HFFc6 (cell line): ENCODE data around the gene NETO2. TPM values are rescaled to one million over a fixed set of nuclear protein-coding genes. Genes with fewer than 3 reads are reported as not detected.
"Not testable (repeated sequence)": the region's sequence is repeated elsewhere in the genome, so short reads cannot be mapped to it uniquely, and the experiment has no call there.

Source experiments
- DNase-seq: peaks from one replicate; pipeline ENCODE4 v3.0.0-alpha.2; 2018
- H3K27ac Mint-ChIP-seq: 2 replicates; pipeline ENCODE4 v1.8.0; 2020; ENCODE audit warnings: mild to moderate bottlenecking, mixed read lengths
- H3K27me3 Mint-ChIP-seq: 2 replicates; pipeline ENCODE4 v1.8.0; 2021; ENCODE audit warnings: mild to moderate bottlenecking, moderate library complexity, mixed read lengths; ENCODE audit not compliant: insufficient read depth
- H3K36me3 Mint-ChIP-seq: 2 replicates; pipeline ENCODE4 v1.8.0; 2021; ENCODE audit warnings: low read depth, mixed read lengths
- H3K4me1 Mint-ChIP-seq: 2 replicates; pipeline ENCODE4 v1.8.0; 2020; ENCODE audit warnings: low read depth, mixed read lengths
- H3K4me3 Mint-ChIP-seq: 2 replicates; pipeline ENCODE4 v1.8.0; 2020; ENCODE audit warnings: mild to moderate bottlenecking, moderate library complexity, mixed read lengths
- H3K9me3 Mint-ChIP-seq: 2 replicates; pipeline ENCODE4 v1.8.0; 2020; ENCODE audit warnings: mild to moderate bottlenecking, mixed read lengths
- total RNA-seq, 6 experiments: library from RNA; stranded (reverse); fragmentation: NEBNext Ultra II Directional; extraction: Animal tissue kit (Norgen Biotek cat#: 25700); gene quantifications; 2 replicates in 1 of 6; 3 replicates in 5 of 6; pipeline ENCODE4 v1.2.3, GENCODE V29; 2021
- TF ChIP-seq, protein P1 (sequence below): fragments of 200-600 bp; sonication (generic); IDR thresholded peaks from 2 replicates; pipeline ENCODE4 v1.5.0; 2021; ENCODE audit warnings: antibody characterized with exemption, mild to moderate bottlenecking

The NETO2 gene
- total RNA-seq, 6 experiments from 2014 or later: 11.7 to 24.0 (median 19.4) TPM

DNA sequence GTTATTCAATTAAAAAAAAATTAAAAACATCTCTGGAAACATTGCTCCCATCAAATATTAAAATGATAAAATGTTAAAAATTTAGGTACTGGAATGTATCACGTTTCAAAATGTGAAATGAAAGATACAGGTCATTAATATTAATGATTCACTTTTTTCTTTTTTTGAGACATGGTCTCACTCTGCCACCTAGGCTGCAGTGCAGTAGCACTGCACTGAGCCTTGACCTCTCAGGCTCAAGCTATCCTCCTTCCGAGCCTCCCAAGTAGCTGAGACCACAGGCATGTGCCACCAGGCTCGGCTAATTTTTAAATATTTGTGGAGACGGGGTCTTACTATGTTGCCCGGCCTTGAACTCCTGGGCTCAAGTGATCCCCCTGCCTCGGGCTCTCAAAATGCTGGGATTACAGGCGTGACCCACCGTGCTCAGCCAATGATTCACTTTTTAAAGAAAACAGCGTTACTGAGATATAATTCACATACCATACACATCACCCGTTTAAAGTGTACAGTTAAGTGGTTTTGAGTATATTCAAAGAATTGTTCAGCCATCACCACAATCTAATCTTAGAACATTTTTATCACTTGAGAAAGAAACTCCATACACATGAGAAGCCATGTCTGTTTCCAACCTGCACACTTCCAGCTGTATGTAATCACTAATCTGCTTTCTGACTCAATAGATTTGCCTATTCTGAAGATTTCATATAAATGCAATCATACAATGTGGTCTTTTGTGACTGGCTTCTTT lies 19.1 kb upstream of the NETO2 start:
- no peaks in the 10 kb centered on the region for H3K36me3 Mint-ChIP-seq
- no peak overlapping the region for H3K27ac Mint-ChIP-seq
- no peak for DNase-seq
- H3K27me3 Mint-ChIP-seq: no peaks in the 10 kb centered on the region
- no peaks in the 10 kb centered on the region for H3K9me3 Mint-ChIP-seq
- H3K4me1 Mint-ChIP-seq: no peaks in the 10 kb centered on the region
- no peak overlapping the region for H3K4me3 Mint-ChIP-seq
- TF ChIP-seq, protein P1, sequence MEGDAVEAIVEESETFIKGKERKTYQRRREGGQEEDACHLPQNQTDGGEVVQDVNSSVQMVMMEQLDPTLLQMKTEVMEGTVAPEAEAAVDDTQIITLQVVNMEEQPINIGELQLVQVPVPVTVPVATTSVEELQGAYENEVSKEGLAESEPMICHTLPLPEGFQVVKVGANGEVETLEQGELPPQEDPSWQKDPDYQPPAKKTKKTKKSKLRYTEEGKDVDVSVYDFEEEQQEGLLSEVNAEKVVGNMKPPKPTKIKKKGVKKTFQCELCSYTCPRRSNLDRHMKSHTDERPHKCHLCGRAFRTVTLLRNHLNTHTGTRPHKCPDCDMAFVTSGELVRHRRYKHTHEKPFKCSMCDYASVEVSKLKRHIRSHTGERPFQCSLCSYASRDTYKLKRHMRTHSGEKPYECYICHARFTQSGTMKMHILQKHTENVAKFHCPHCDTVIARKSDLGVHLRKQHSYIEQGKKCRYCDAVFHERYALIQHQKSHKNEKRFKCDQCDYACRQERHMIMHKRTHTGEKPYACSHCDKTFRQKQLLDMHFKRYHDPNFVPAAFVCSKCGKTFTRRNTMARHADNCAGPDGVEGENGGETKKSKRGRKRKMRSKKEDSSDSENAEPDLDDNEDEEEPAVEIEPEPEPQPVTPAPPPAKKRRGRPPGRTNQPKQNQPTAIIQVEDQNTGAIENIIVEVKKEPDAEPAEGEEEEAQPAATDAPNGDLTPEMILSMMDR: no peak

DNA sequence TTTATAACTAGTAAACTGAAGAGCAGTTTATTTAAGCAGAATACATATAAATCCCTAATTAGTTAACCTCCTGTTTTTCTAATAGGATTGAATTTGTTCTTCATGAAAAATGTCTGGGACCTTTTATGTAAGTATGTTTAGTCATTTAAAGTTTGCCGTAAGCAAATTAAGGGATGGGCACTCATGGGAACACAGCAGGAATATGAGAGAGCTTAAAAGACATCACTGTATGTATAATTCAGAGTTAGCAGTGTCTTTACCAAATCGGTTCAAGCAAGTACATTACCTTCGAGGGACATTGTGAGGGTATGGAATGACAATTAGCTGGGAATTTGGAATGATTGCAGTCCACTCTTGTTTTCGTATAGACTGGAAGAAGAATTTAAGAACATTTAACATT lies 17.7 kb upstream of the NETO2 start:
- Mint-ChIP-seq H3K4me1 (no peaks in the 10 kb centered on the region), H3K9me3 (no peaks in the 10 kb centered on the region)
- TF ChIP-seq, protein P1: no peak

DNA sequence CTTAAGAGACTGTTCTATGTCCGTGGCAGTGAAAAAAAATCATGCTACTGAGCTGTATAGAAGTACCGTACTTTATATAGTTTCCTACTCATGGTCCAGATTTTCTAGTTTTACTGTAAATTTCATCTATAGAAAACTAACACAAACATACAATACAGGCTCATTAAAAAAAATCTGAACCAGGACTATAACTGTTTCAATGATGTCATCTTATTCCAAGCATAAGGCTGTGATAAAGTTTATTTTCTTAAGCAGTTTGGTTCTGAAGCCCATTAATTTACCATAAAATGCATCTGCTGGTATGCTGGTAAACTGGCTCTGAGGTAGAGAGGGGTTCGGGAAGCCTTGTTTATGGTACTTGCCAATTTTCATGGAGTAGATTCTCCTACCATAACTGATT lies 16.7 kb upstream of the NETO2 start:
- TF ChIP-seq, protein P1: no peak
- no peak overlapping the region for H3K27ac Mint-ChIP-seq

More for the DNA sequence above, 17.7 kb upstream of the NETO2 start:
- Mint-ChIP-seq H3K4me3 (no peak overlapping the region), H3K36me3 (peaks cover 6% of the 10 kb centered on the region; the same call in 1 of the 2 replicates), H3K27me3 (no peaks in the 10 kb centered on the region), H3K27ac (no peak overlapping the region)
- no peak for DNase-seq

DNA sequence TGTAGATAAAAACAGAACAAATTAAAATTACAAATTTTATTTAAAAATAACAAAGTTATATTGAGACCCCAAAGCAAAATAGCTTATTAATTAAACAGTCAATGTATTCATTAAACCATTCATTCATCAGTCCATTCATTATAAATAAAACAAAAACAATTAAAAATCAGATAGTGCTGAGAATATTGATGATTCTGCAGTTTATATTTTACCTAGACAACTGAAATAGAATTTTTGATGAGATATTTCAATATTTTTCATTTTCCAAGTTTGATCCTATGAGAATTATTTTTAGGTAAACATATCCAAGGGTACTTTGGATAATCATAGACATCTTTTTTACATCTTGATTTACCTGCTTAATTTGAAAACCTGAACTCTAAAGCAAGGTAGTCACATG lies 15.2 kb upstream of the NETO2 start:
- Mint-ChIP-seq H3K27me3 (no peaks in the 10 kb centered on the region), H3K36me3 (peaks cover 7% of the 10 kb centered on the region; the same call in 1 of the 2 replicates), H3K4me1 (no peaks in the 10 kb centered on the region), H3K27ac (no peak overlapping the region), H3K4me3 (no peak overlapping the region), H3K9me3 (no peaks in the 10 kb centered on the region)
- DNase-seq: no peak
- TF ChIP-seq, protein P1: no peak

More for the DNA sequence above, 16.7 kb upstream of the NETO2 start:
- Mint-ChIP-seq H3K4me1 (no peaks in the 10 kb centered on the region), H3K4me3 (no peak overlapping the region), H3K27me3 (no peaks in the 10 kb centered on the region), H3K36me3 (peaks cover 7% of the 10 kb centered on the region; the same call in 1 of the 2 replicates), H3K9me3 (no peaks in the 10 kb centered on the region)
- no peak for DNase-seq

DNA sequence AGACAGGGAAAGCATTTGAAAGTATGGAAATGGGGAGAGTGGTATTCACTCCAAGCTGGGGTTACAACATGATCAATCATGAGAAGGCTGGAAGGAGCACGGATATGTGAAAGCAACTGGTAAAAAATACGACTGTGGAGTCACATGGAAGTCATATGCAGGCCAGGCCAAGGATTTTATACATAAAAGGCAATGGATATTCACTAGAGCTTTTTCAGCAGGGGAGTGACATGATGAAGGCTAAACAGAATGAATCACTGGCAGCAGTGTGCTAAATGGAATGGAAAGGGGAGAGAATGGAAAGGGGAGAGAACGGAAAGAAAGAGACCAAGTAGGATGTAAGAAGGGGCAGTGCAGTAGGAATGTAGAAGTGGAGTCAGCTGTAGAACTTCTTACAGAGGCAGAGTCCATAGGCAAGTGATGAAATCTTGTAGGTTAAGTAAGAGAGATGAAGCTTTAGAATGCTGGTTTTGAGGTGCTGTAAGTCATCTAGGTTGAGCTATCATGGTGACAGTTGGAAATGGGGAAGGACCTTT lies 13.0 kb upstream of the NETO2 start:
- no peaks in the 10 kb centered on the region; the same call in 1 of the 2 replicates for H3K27me3 Mint-ChIP-seq
- TF ChIP-seq, protein P1: no peak
- no peak for DNase-seq
- no peak overlapping the region for H3K27ac Mint-ChIP-seq
- H3K36me3 Mint-ChIP-seq: peaks cover 24% of the 10 kb centered on the region
- no peak overlapping the region for H3K4me3 Mint-ChIP-seq
- 0 out of 2 replicates have a peak, but pooled peaks cover 3% of the 10 kb centered on the region for H3K9me3 Mint-ChIP-seq
- no peaks in the 10 kb centered on the region for H3K4me1 Mint-ChIP-seq

DNA sequence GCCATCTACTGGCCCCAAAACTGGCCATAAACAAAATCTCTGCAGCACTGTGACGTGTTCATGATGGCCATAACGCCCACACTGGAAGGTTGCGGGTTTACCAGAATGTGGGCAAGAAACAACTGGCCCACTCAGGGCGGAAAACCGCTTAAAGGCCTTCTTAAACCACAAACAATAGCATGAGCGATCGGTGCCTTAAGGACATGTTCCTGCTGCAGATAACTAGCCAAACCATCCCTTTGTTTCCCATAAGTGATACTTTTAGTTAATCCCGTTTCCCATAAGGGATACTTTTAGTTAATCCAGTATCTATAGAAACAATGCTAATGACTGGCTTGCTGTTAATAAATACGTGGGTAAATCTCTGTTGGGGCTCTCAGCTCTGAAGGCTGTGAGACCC lies 8.8 kb upstream of the NETO2 start:
- H3K4me3 Mint-ChIP-seq, DNase-seq, H3K27ac Mint-ChIP-seq, H3K9me3 Mint-ChIP-seq, H3K27me3 Mint-ChIP-seq, H3K4me1 Mint-ChIP-seq: not testable (repeated sequence)
- peaks cover 31% of the 10 kb centered on the region for H3K36me3 Mint-ChIP-seq
